HL-60/S4 treated with phorbol 12-myristate 13-acetate at 8.2 ng/mL for 4 days and 3 days (cell line): ENCODE data around the gene RPS6KL1.

Experiments used
- in situ Hi-C: fragments of 300-500 bp; cut with MboI; formaldehyde crosslinking; loops from 2 replicates; pipeline ENCODE4 v1.15.0; 2022; ENCODE audit warnings: low sequenced_read_pairs

The RPS6KL1 gene

GRCh38 chr14:74952697-74953484 lies 29.8 kb upstream of the RPS6KL1 start:
- in situ Hi-C loops: no loop called here

- in situ Hi-C loops: no loop called here
Measured at GRCh38 chr14:74952180-74952665, 29.2 kb upstream of the RPS6KL1 start.

GRCh38 chr14:74951443-74952179 lies 28.6 kb upstream of the RPS6KL1 start:
- in situ Hi-C loops: no loop called here

GRCh38 chr14:74950795-74951442 lies 27.9 kb upstream of the RPS6KL1 start:
- in situ Hi-C loops: no loop called here

GRCh38 chr14:74949859-74950573 lies 27.0 kb upstream of the RPS6KL1 start:
- in situ Hi-C loops: no loop called here

- in situ Hi-C loops: no loop called here
Measured at GRCh38 chr14:74949191-74949601, 26.1 kb upstream of the RPS6KL1 start.

- in situ Hi-C loops: no loop called here
Measured at GRCh38 chr14:74948228-74949175, 25.4 kb upstream of the RPS6KL1 start.

GRCh38 chr14:74947353-74948227 lies 24.5 kb upstream of the RPS6KL1 start:
- in situ Hi-C loops: no loop called here

GRCh38 chr14:74946659-74947281 lies 23.7 kb upstream of the RPS6KL1 start:
- in situ Hi-C loops: no loop called here

- in situ Hi-C loops: no loop called here
Measured at GRCh38 chr14:74945852-74946658, 23.0 kb upstream of the RPS6KL1 start.

- in situ Hi-C loops: no loop called here
Measured at GRCh38 chr14:74945261-74945851, 22.3 kb upstream of the RPS6KL1 start.

- in situ Hi-C loops: no loop called here
Measured at GRCh38 chr14:74942608-74943007, 19.5 kb upstream of the RPS6KL1 start.

- in situ Hi-C loops: no loop called here
Measured at GRCh38 chr14:74942181-74942580, 19.1 kb upstream of the RPS6KL1 start.

GRCh38 chr14:74941676-74942097 lies 18.6 kb upstream of the RPS6KL1 start:
- in situ Hi-C loops: no loop called here

GRCh38 chr14:74940956-74941565 lies 18.0 kb upstream of the RPS6KL1 start:
- in situ Hi-C loops: no loop called here

- in situ Hi-C loops: no loop called here
Measured at GRCh38 chr14:74938531-74939495, 15.8 kb upstream of the RPS6KL1 start.
